Right renal pelvis (tissue), 4 donors: ENCODE data around the gene C3orf80. TPM values are rescaled to one million over a fixed set of nuclear protein-coding genes. Genes with fewer than 3 reads are reported as not detected.
"Not testable (repeated sequence)": the region's sequence is repeated elsewhere in the genome, so short reads cannot be mapped to it uniquely, and the experiment has no call there.

ENCODE experiments used
- DNase-seq, 4 donors: peaks; one replicate each; pipeline ENCODE4 v3.0.0-alpha.2; 2013; ENCODE audit warnings: low read depth in 4 of 4, low spot score in 3 of 4, missing footprints in 1 of 4
- polyA plus RNA-seq, 4 donors: library from polyadenylated mRNA; unstranded; fragments of 120-200 nt; gene quantifications; one replicate each; pipeline ENCODE4 v1.2.1, GENCODE V29; 2013; ENCODE audit not compliant: insufficient read length in 4 of 4

C3orf80 gene
- polyA plus RNA-seq, 4 donors: 0.32 to 0.43 (median 0.36) TPM

DNA sequence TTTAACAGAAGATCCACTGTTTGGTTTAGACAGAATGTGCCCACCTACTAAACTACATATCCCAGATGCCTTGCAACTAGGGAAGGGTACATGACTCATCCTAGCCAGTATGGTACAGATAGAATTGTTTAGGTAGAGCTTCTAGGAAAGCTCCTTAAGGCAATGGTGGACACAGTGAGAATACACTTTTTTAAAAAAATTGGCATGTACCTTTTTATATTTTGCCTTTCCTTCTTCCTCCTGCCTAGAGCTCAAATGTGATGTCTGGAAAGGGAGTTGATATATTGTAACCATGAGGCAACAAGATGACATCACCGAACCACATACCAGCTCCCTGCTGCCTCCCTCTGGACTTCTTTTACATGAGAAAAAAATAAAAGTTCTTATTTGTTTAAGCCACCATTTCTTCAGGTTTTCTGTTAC is 14.4 kb upstream of the C3orf80 start:
- DNase-seq: no peak

GRCh38 chr3:160213191-160213590 is 12.0 kb upstream of the C3orf80 start:
- no peak for DNase-seq

DNA sequence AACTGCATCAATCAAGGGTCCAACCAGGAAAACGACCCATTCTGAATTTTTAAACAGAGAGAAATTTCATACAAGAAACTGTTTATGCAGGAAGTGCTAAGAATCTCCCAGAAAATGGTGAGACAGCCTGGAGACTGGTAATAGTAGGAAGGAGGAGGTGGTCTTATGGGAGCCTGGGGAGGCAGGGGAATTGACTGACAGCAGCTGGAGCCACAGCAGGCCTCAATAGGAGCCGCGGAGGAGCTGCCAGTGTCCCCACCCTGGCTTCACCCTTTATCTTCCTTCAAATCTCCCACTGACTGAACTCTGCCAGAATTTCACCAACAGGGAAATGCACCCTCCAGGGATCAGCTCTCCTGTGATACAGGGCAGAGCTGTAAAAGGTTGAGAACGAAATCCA is 7.5 kb upstream of the C3orf80 start:
- no peak for DNase-seq

DNA sequence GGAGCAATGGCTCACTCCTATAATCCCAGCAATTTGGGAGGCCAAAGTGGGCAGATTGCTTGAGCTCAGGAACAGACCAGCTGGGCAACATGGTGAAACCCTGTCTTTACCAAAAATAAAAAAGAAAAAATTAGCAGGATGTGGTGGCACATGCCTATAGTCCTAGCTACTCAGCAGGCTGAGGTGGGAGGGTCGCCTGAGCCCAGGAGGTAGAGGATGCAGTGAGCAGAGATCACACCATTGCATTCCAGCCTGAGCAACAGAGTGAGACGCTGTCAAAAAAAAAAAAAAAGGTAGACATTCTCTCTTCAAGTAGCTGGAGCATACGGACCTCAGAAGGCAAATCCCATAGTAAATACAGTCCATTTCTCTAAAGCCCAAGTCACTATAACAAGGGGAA is 7.1 kb upstream of the C3orf80 start:
- no peak for DNase-seq

GRCh38 chr3:160220038-160220437 is 5.2 kb upstream of the C3orf80 start:
- DNase-seq: no peak

- DNase-seq: no peak
Measured at GRCh38 chr3:160221019-160221418, 4.2 kb upstream of the C3orf80 start.

DNA sequence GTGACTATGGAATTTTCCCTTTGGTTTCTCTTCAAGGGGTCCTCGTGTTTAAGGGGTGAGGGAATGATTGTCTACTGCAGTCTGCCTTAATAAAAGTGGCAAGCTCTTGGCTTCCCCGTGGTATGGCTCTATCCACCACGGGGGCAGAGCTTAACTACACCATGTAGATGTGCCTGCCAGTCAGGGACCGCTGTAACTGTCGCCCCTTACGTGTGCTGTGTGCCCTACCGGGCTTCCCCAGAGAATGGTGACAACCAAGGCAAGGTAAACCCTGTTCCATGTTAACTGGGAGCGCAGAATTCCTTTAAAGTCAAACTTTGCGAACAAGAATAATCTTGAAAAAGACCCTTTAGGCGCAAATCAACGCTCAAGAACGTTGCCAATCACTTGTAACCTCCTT is 966 bp upstream of the C3orf80 start:
- no peak for DNase-seq

DNA sequence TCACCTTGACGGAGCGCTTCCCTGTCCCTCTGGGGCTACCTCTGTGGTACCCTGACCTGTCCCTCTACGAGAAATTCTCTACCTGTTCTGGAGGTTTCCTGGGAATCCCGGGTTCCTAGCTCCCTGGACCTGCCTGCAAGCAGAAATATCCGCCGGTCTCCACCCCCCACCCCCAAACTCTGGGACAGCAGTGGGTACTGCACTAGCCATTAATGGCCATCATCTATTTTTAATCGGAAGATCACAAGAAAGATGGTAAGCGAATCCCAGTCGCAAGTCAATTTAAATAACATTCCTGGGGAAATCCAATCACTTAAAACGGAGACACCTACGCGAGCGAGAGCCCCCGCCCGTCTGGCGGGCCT is 429 bp upstream of the C3orf80 start:
- no peak for DNase-seq

- no peak for DNase-seq
Measured at GRCh38 chr3:160226026-160226907, 1.0 kb downstream of the C3orf80 start.

DNA sequence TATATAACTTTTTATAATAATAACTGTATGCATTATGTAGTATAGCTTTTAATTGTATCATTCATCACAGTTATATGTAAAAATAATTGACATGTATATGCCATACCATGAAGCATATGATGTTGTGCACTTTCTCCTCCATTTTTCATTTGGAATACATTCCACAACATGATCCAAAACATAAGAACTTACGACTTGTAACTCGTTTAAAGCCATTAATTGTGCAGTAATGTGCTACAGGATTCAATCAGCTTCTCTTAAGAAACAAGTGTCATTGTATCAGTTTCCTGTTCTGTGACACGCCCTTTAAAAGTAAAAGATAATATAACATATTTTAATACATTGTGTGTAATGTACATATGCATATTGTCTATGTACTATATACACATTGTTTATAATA is 2.2 kb downstream of the C3orf80 start:
- DNase-seq: no peak

DNA sequence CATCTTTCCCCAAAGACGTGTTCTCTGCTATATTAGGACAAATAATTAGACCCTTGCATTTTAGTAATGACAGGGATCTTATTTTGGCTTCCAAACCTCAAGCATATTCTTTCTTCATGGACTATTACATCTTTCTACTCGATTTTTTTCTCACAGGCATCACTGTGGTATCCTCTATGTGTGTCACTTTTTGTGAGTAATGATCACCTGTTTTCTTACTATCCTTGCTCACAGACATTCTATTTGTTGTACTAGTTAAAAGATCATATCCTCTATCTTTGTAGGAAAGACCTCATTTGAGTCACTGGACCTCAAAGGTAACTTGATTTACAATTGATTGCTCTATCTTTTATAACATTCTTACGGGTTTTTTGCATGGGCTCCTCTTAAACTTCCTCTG is 6.8 kb downstream of the C3orf80 start:
- no peak for DNase-seq

GRCh38 chr3:160240719-160241118 is 15.5 kb downstream of the C3orf80 start:
- DNase-seq: not testable (repeated sequence)

DNA sequence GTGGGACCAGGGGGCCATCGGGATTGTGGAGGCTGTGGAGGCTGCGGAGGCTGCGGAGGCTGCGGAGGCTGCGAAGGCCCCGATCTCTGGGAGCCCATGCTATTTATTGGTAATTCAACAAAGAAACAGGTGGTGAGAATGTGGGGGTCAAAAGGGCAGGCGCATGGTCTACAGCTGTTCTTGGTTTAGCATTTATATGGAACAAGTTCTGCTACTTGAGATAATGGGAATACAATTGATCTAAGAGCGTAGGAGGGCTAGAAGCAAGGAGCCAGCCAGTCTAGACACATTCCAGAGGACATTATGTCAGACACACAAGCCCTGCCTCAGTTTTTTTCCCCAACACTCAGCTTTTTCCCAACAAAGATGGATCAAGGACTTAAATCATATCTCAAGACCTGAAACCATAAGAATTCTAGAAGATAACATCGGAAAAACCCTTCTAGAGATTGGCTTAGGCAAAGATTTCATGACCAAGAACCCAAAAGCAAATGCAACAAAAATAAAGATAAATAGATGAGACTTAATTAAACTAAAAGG is 20.1 kb downstream of the C3orf80 start:
- no peak for DNase-seq

DNA sequence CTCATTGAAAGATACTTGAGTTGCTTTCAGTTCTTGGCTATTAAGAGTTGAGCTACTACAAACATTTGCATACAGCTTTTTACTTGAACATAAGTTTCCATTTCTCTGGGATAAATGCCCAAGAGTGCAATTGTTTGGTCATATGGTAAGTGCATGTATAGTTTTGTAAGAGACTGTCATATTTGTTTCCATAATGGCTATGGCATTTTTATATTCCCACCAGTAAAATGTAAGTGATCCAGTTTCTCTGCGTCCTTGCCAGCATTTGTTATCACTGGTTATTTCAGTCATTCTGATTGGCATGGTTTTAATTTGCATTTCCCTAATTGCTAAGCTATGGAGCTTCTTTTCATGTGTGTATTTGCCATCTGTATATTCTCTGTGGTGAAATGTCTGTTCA is 22.5 kb downstream of the C3orf80 start:
- no peak for DNase-seq

DNA sequence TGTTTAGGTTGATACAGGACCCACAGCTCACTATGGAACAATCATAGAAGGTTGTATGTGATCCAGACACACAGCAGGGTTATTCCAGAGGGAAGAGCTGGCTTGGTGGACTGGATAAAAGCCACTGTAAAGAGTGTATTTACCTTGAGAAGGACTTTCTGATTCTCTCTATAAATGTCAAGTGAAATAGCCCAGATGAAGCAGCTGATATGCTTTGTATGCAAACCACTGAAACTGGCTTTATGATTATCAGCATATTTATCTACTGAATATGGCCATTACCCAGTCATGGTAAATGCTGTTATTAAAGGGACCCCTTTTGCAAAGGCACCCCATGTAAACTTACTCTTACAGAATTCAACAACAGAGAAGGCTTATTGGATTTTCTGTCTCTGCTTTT is 28.1 kb downstream of the C3orf80 start:
- no peak for DNase-seq

- DNase-seq: no peak
Measured at GRCh38 chr3:160257606-160258005, 32.4 kb downstream of the C3orf80 start.

DNA sequence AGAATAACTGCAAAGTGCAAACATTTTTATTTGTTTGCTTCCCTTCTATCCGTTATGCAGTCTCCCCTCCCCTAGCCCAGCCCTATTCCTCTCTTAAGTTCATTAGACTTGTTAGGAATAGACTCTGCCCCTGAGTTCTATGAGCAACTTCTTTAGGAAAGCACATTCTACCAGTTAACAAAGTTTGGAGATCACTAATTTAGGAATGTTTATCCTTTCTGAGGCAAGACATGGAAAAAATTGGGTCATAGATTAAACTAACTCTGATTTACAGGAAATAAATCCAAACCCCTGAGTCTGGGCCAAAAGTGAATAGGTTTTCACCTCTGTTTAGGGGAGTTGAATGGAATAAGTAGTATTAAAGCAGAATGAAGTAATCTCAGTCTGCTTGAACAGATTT is 34.4 kb downstream of the C3orf80 start:
- DNase-seq: no peak

DNA sequence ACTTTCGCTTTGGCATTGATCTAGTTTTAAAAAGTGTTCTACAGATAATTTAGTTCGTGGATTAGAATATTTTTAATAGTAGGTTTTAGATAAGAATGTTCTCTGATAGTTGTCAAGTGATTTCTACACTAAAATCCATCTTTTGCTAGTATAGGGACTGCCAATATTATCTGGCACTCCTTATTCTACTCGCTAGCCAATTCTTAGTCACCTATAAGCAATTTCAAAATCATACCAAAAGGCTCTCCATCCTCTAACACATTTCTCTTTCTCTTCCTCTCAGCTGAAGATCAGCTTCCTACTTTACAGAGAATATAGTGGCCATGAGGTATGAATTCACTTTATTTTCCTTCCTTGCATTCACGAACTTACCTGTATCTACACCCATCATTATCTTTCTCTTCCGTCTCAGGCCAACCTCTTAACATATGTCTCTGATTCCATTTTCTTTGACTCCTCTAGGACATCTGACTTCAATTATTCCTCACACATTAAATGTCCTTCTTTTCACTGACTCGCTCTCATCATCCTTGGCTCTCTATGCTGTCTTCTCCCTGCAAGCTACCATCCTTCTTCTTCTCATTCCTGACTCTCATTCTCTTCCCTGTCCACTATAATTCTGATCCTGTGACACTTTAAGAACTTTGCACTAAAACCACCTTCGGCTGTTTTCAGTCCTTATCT is 35.5 kb downstream of the C3orf80 start:
- DNase-seq: no peak

DNA sequence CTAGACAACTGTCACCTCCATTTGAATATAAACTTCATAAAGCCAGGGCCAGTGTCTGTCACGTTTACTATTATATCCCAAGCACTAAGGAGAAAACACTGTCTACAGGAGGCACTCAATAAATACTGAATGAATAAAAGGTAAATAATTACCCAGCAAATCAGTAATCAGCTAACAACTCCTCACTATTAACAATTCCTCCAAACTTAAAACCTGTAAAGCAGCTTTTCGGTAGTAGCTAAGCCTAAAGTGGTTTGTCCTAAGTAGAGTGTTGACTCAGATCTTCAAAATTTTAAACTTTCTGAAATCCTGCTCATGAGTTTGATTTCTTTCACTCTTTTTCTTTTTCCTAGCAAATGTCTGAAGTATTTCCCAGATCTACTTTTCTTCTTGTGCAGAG is 39.9 kb downstream of the C3orf80 start:
- no peak for DNase-seq
